HCT116 (cell line): ENCODE measurements around the gene MYCBP2. TPM values are rescaled to one million over a fixed set of nuclear protein-coding genes. Genes with fewer than 3 reads are reported as not detected.

Experiments
- ATAC-seq: fragments of 200-7000 bp; cut with Tn5 transposase; 2 replicates; pipeline ENCODE4 v1.9.1; 2020; ENCODE audit warnings: mild to moderate bottlenecking, moderate library complexity
- BruUV-seq: library from RNA; stranded (reverse); fragments of 400-500 nt; replicated peaks from 2 replicates; lab custom pipeline; 2021; lab: Mats Ljungman, UMichigan
- CTCF ChIA-PET: fragments of 300-600 bp; sonication (Branson Sonifier 250); formaldehyde crosslinking; loops from one replicate; lab custom pipeline; 2021; ENCODE audit warnings: antibody characterized with exemption; lab: Charles Lee
- POLR2A ChIA-PET: fragments of 300-600, 350-600 bp; sonication (Branson Sonifier 250); formaldehyde crosslinking; loops from one replicate; lab custom pipeline; 2021; ENCODE audit warnings: antibody characterized with exemption; lab: Charles Lee
- RAD21 ChIA-PET, 2 experiments: fragments of 300-600 bp; sonication (Branson Sonifier 250); formaldehyde crosslinking; loops; one replicate each; lab custom pipeline; 2023; ENCODE audit warnings: low total read pairs in 2 of 2; ENCODE audit not compliant: uncharacterized antibody in 2 of 2, unreplicated experiment in 2 of 2, low non-redundant PET in 1 of 2; lab: Charles Lee
- DNase-seq: peaks from one replicate; pipeline ENCODE4 v3.0.0-alpha.2; 2010; ENCODE audit warnings: low read depth, low spot score
- H2AFZ ChIP-seq: fragments of 200-600 bp; shearing (Covaris generic), sonication (generic); 2 replicates; pipeline ENCODE4 v1.6.1; 2017; ENCODE audit warnings: low read depth, mixed run types, mixed read lengths, antibody characterized with exemption, low read length; ENCODE audit not compliant: poor library complexity, severe bottlenecking
- H3K27ac ChIP-seq: 2 replicates; pipeline ENCODE4 v1.5.1; 2012; ENCODE audit warnings: low read depth, low read length
- H3K27me3 ChIP-seq: fragments of 200-600 bp; sonication (generic); 2 replicates; pipeline ENCODE4 v1.6.1; 2016; ENCODE audit warnings: mixed run types, low read length, mixed read lengths; ENCODE audit not compliant: insufficient read depth
- H3K36me3 ChIP-seq, 2 experiments: fragments of 200-500 bp in 1 of 2; fragments of 200-600 bp in 1 of 2; sonication (Bioruptor generic) in 1 of 2; sonication (generic) in 1 of 2; 2 replicates each; pipeline versions ENCODE4 v1.5.1 to v1.6.1; 2014 to 2016; ENCODE audit warnings: low read length in 2 of 2, inconsistent platforms in 1 of 2, mixed read lengths in 1 of 2, mixed run types in 1 of 2; ENCODE audit not compliant: insufficient read depth in 2 of 2, control insufficient read depth in 1 of 2
- H3K4me1 ChIP-seq, 2 experiments: fragments of 200-600 bp in 1 of 2; sonication (generic) in 1 of 2; 2 replicates each; pipeline versions ENCODE4 v1.5.1 to v1.6.1; 2012 to 2017; ENCODE audit warnings: low read length in 2 of 2, inconsistent platforms in 1 of 2, mild to moderate bottlenecking in 1 of 2, mixed read lengths in 1 of 2, mixed run types in 1 of 2, moderate library complexity in 1 of 2; ENCODE audit not compliant: insufficient read depth in 2 of 2, control insufficient read depth in 1 of 2
- H3K4me2 ChIP-seq: fragments of 200-600 bp; sonication (generic); 2 replicates; pipeline ENCODE4 v1.6.1; 2017; ENCODE audit warnings: mixed run types, low read length, mixed read lengths
- H3K4me3 ChIP-seq, 2 experiments: fragments of 200-600 bp in 1 of 2; sonication (generic) in 1 of 2; replicated peaks in 1 of 2; 2 replicates each; pipeline ENCODE4 v1.5.1; 2011 to 2016; ENCODE audit warnings: low read length in 2 of 2, control low read depth in 1 of 2, low read depth in 1 of 2, mild to moderate bottlenecking in 1 of 2, mixed read lengths in 1 of 2, mixed run types in 1 of 2
- H3K79me2 ChIP-seq: fragments of 200-600 bp; sonication (generic); 2 replicates; pipeline ENCODE4 v1.6.1; 2017; ENCODE audit warnings: mild to moderate bottlenecking, mixed run types, low read length, moderate library complexity, mixed read lengths; ENCODE audit not compliant: insufficient read depth
- H3K9ac ChIP-seq: fragments of 200-600 bp; sonication (generic); 2 replicates; pipeline ENCODE4 v1.6.1; 2016; ENCODE audit warnings: low read length, mixed read lengths
- H3K9me2 ChIP-seq: fragments of 200-600 bp; sonication (generic), shearing (Covaris generic); 2 replicates; pipeline ENCODE4 v1.6.1; 2017; ENCODE audit warnings: mixed run types, mild to moderate bottlenecking, moderate library complexity; ENCODE audit not compliant: insufficient read depth
- H3K9me3 ChIP-seq, 2 experiments: fragments of 200-500 bp in 1 of 2; fragments of 200-600 bp in 1 of 2; sonication (Bioruptor generic) in 1 of 2; sonication (generic) in 1 of 2; 2 replicates each; pipeline ENCODE4 v1.6.1; 2014 to 2017; ENCODE audit warnings: low read length in 2 of 2, mixed read lengths in 2 of 2, inconsistent platforms in 1 of 2, low read depth in 1 of 2, mild to moderate bottlenecking in 1 of 2, mixed run types in 1 of 2, moderate library complexity in 1 of 2; ENCODE audit not compliant: control insufficient read depth in 1 of 2, insufficient read depth in 1 of 2
- H4K20me1 ChIP-seq: fragments of 200-600 bp; sonication (generic), shearing (Covaris generic); 2 replicates; pipeline ENCODE4 v1.6.1; 2017; ENCODE audit warnings: mixed run types, mild to moderate bottlenecking, moderate library complexity; ENCODE audit not compliant: insufficient read depth
- CBX3 ChIP-seq: IDR thresholded peaks from 2 replicates; pipeline ENCODE4 v1.6.1; 2012; ENCODE audit warnings: low read depth
- EGR1 ChIP-seq: IDR thresholded peaks from 2 replicates; pipeline ENCODE4 v1.6.1; 2012; ENCODE audit warnings: low read depth
- EZH2phosphoT487 ChIP-seq: fragments of 200-600 bp; IDR thresholded peaks from 2 replicates; pipeline ENCODE4 v1.6.1; 2018; ENCODE audit warnings: antibody characterized with exemption, borderline replicate concordance
- FOSL1 ChIP-seq: IDR thresholded peaks from 2 replicates; pipeline ENCODE4 v1.6.1; 2012; ENCODE audit warnings: low read depth
- POLR2A ChIP-seq: IDR thresholded peaks from 2 replicates; pipeline ENCODE4 v1.7.0; 2011; ENCODE audit warnings: borderline replicate concordance; ENCODE audit not compliant: insufficient read depth, insufficient read length; ENCODE audit errors: extremely low read depth
- POLR2AphosphoS5 ChIP-seq: IDR thresholded peaks from 2 replicates; pipeline ENCODE4 v1.6.1; 2011; ENCODE audit warnings: mild to moderate bottlenecking, low read depth, low read length, moderate library complexity
- RAD21 ChIP-seq: IDR thresholded peaks from 2 replicates; pipeline ENCODE4 v1.6.1; 2012; ENCODE audit warnings: low read depth, mild to moderate bottlenecking
- SP1 ChIP-seq: IDR thresholded peaks from 2 replicates; pipeline ENCODE4 v1.6.1; 2012; ENCODE audit warnings: low read depth
- TCF7L2 ChIP-seq: IDR thresholded peaks from 2 replicates; pipeline ENCODE4 v1.7.0; 2011; ENCODE audit warnings: borderline replicate concordance, inconsistent platforms; ENCODE audit not compliant: insufficient read depth, insufficient read length; ENCODE audit errors: extremely low read depth
- YY1 ChIP-seq: IDR thresholded peaks from 2 replicates; pipeline ENCODE4 v1.6.1; 2011; ENCODE audit warnings: low read length, low read depth, moderate library complexity, mild to moderate bottlenecking; ENCODE audit not compliant: insufficient replicate concordance; ENCODE audit errors: extremely low read depth
- ZNF274 ChIP-seq: fragments of 200-500 bp; sonication (Bioruptor generic); IDR thresholded peaks from 2 replicates; pipeline ENCODE4 v1.6.1; 2014; ENCODE audit warnings: mild to moderate bottlenecking, low read depth, low read length, inconsistent platforms
- intact Hi-C: fragments of 100-400 bp; cut with micrococcal nuclease; formaldehyde crosslinking; loops from 2 replicates; pipeline ENCODE4 v1.10.0; 2022
- total RNA-seq: library from RNA; stranded (reverse); gene quantifications from one replicate; pipeline ENCODE4 v1.2.1, GENCODE V29; 2021; ENCODE audit not compliant: unreplicated experiment
- TF ChIP-seq, protein P1 (sequence below), 3 experiments: fragments of 200-600 bp in 1 of 3; sonication (generic) in 1 of 3; IDR thresholded peaks in 2 of 3; conservative IDR thresholded peaks in 1 of 3; 2 replicates each; pipeline ENCODE4 v1.5.1; 2012 to 2017; ENCODE audit warnings: low read depth in 2 of 3, low read length in 2 of 3, antibody characterized with exemption in 1 of 3, borderline replicate concordance in 1 of 3, control low read depth in 1 of 3, mild to moderate bottlenecking in 1 of 3, mixed read lengths in 1 of 3, mixed run types in 1 of 3, moderate library complexity in 1 of 3; ENCODE audit not compliant: insufficient read depth in 1 of 3
- TF ChIP-seq, protein P2 (sequence below): IDR thresholded peaks from 2 replicates; pipeline ENCODE4 v1.6.1; 2012; ENCODE audit warnings: low read depth
- TF ChIP-seq, protein P3 (sequence below): IDR thresholded peaks from 2 replicates; pipeline ENCODE4 v1.6.1; 2011; ENCODE audit warnings: mild to moderate bottlenecking, low read length, moderate library complexity; ENCODE audit not compliant: insufficient replicate concordance; ENCODE audit errors: extremely low read depth
- TF ChIP-seq, protein P4 (sequence below): IDR thresholded peaks from 2 replicates; pipeline ENCODE4 v1.6.1; 2012
- TF ChIP-seq, protein P5 (sequence below): IDR thresholded peaks from 2 replicates; pipeline ENCODE4 v1.6.1; 2012

Gene MYCBP2
- total RNA-seq, 1 experiment from 2014 or later = 48.5 TPM

DNA sequence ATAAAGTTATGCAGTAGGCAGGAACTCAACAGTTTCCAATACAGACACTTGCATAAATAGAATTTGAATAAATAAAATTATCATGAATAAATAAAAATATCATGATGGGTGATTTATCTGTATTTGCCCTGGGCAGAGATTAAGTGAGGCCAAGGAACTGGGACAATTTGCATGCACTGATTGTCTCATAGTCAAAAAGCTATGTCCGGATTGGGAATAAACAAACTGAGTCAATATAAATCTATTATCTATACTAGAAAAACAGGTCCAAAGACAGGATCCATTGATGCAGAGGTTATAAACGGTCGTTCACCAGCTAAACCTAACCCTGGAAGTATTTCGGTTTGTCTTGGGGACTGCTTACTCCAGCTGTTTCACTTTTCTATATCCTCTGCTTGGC is 273.7 kb downstream of the MYCBP2 start:
- ChIA-PET RAD21 (no interaction called here), CTCF (no interaction called here)

More for the DNA sequence above, 273.7 kb downstream of the MYCBP2 start:
- no peaks in the 10 kb centered on the region for H3K9me2 ChIP-seq
- no peak overlapping the region for H3K4me2 ChIP-seq
- TF ChIP-seq EZH2phosphoT487 (no peak), EGR1 (no peak), ZNF274 (no peak), FOSL1 (no peak), CBX3 (no peak), RAD21 (no peak), SP1 (no peak), POLR2AphosphoS5 (no peak), POLR2A (no peak), YY1 (no peak), TCF7L2 (no peak)
- TF ChIP-seq, protein P1, sequence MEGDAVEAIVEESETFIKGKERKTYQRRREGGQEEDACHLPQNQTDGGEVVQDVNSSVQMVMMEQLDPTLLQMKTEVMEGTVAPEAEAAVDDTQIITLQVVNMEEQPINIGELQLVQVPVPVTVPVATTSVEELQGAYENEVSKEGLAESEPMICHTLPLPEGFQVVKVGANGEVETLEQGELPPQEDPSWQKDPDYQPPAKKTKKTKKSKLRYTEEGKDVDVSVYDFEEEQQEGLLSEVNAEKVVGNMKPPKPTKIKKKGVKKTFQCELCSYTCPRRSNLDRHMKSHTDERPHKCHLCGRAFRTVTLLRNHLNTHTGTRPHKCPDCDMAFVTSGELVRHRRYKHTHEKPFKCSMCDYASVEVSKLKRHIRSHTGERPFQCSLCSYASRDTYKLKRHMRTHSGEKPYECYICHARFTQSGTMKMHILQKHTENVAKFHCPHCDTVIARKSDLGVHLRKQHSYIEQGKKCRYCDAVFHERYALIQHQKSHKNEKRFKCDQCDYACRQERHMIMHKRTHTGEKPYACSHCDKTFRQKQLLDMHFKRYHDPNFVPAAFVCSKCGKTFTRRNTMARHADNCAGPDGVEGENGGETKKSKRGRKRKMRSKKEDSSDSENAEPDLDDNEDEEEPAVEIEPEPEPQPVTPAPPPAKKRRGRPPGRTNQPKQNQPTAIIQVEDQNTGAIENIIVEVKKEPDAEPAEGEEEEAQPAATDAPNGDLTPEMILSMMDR (IDR thresholded peaks at IDR 0.05 in 2 of 3, conservative IDR thresholded peaks at IDR 0.05 in 1 of 3; ENCODE audit: borderline replicate concordance in 1 of 3, insufficient read depth in 1 of 3, low read depth in 2 of 3, low read length in 2 of 3) = no peak
- TF ChIP-seq, protein P2, sequence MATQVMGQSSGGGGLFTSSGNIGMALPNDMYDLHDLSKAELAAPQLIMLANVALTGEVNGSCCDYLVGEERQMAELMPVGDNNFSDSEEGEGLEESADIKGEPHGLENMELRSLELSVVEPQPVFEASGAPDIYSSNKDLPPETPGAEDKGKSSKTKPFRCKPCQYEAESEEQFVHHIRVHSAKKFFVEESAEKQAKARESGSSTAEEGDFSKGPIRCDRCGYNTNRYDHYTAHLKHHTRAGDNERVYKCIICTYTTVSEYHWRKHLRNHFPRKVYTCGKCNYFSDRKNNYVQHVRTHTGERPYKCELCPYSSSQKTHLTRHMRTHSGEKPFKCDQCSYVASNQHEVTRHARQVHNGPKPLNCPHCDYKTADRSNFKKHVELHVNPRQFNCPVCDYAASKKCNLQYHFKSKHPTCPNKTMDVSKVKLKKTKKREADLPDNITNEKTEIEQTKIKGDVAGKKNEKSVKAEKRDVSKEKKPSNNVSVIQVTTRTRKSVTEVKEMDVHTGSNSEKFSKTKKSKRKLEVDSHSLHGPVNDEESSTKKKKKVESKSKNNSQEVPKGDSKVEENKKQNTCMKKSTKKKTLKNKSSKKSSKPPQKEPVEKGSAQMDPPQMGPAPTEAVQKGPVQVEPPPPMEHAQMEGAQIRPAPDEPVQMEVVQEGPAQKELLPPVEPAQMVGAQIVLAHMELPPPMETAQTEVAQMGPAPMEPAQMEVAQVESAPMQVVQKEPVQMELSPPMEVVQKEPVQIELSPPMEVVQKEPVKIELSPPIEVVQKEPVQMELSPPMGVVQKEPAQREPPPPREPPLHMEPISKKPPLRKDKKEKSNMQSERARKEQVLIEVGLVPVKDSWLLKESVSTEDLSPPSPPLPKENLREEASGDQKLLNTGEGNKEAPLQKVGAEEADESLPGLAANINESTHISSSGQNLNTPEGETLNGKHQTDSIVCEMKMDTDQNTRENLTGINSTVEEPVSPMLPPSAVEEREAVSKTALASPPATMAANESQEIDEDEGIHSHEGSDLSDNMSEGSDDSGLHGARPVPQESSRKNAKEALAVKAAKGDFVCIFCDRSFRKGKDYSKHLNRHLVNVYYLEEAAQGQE = no peak
- TF ChIP-seq, protein P3, sequence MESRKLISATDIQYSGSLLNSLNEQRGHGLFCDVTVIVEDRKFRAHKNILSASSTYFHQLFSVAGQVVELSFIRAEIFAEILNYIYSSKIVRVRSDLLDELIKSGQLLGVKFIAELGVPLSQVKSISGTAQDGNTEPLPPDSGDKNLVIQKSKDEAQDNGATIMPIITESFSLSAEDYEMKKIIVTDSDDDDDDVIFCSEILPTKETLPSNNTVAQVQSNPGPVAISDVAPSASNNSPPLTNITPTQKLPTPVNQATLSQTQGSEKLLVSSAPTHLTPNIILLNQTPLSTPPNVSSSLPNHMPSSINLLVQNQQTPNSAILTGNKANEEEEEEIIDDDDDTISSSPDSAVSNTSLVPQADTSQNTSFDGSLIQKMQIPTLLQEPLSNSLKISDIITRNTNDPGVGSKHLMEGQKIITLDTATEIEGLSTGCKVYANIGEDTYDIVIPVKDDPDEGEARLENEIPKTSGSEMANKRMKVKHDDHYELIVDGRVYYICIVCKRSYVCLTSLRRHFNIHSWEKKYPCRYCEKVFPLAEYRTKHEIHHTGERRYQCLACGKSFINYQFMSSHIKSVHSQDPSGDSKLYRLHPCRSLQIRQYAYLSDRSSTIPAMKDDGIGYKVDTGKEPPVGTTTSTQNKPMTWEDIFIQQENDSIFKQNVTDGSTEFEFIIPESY = no peak
- TF ChIP-seq, protein P4, sequence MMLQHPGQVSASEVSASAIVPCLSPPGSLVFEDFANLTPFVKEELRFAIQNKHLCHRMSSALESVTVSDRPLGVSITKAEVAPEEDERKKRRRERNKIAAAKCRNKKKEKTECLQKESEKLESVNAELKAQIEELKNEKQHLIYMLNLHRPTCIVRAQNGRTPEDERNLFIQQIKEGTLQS = no peak
- TF ChIP-seq, protein P5, sequence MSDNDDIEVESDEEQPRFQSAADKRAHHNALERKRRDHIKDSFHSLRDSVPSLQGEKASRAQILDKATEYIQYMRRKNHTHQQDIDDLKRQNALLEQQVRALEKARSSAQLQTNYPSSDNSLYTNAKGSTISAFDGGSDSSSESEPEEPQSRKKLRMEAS = no peak
- no peaks in the 10 kb centered on the region for H3K4me1 ChIP-seq
- DNase-seq = no peak
- no peak overlapping the region for H3K27ac ChIP-seq
- no peaks in the 10 kb centered on the region for H3K9me3 ChIP-seq
- BruUV-seq = no TSS peak
- no peaks in the 10 kb centered on the region for H4K20me1 ChIP-seq
- H3K36me3 ChIP-seq = peaks cover 11 to 14% of the 10 kb centered on the region in 2 experiments; a peak in 2 of 4 replicates
- no peak overlapping the region for H3K9ac ChIP-seq
- no peaks in the 10 kb centered on the region for H3K27me3 ChIP-seq
- H2AFZ ChIP-seq = no peak overlapping the region
- H3K4me3 ChIP-seq = no peak overlapping the region
- intact Hi-C loops = no loop called here
- no peak for ATAC-seq
- POLR2A ChIA-PET = no interaction called here
- no peaks in the 10 kb centered on the region for H3K79me2 ChIP-seq
